Peyer's patch (tissue), 4 donors: ENCODE data around the gene BRF1. TPM values are rescaled to one million over a fixed set of nuclear protein-coding genes. Genes with fewer than 3 reads are reported as not detected.
"Not testable (repeated sequence)": the region's sequence is repeated elsewhere in the genome, so short reads cannot be mapped to it uniquely, and the experiment has no call there.

Experiments
- DNase-seq, 3 donors: peaks; one replicate each; pipeline ENCODE4 v3.0.0-alpha.2; 2017 to 2019
- H3K27ac ChIP-seq, 4 donors: fragments of 200-600 bp; sonication (generic); one replicate each; pipeline ENCODE4 v1.5.1; 2016 to 2019
- H3K27me3 ChIP-seq, 2 donors: fragments of 200-600 bp; sonication (generic); one replicate each; pipeline ENCODE4 v1.5.1; 2019
- H3K36me3 ChIP-seq, 3 donors: fragments of 200-600 bp; sonication (generic); one replicate each; pipeline ENCODE4 v1.5.1; 2016 to 2019
- H3K4me1 ChIP-seq, 4 donors: fragments of 200-600 bp; sonication (generic); one replicate each; pipeline ENCODE4 v1.5.1; 2016 to 2019
- H3K4me3 ChIP-seq, 4 donors: fragments of 200-600 bp; sonication (generic); 1 replicate in 3 of 4; 2 replicates in 1 of 4; pipeline ENCODE4 v1.5.1; 2016 to 2019; ENCODE audit warnings: mild to moderate bottlenecking in 1 of 4
- H3K9me3 ChIP-seq, 4 donors: fragments of 200-600 bp; sonication (generic); one replicate each; pipeline ENCODE4 v1.5.1; 2016 to 2019; ENCODE audit warnings: mild to moderate bottlenecking in 1 of 4
- CTCF ChIP-seq, 6 experiments: fragments of 450-650 bp in 4 of 6; fragments of 200-600 bp in 2 of 6; sonication (generic) in 1 of 6; IDR thresholded peaks; one replicate each; pipeline ENCODE4 v1.5.1; 2017 to 2019; ENCODE audit warnings: antibody characterized with exemption in 6 of 6, mild to moderate bottlenecking in 3 of 6, moderate library complexity in 1 of 6
- POLR2A ChIP-seq, 2 donors: fragments of 450-650 bp; IDR thresholded peaks; one replicate each; pipeline ENCODE4 v1.5.1; 2017; ENCODE audit warnings: antibody characterized with exemption in 2 of 2, mild to moderate bottlenecking in 2 of 2, moderate library complexity in 2 of 2
- total RNA-seq, 4 donors: library from RNA; depleted of rRNA; stranded (reverse); fragments of >200 nt; gene quantifications; one replicate each; pipeline ENCODE4 v1.1.0, GENCODE V29; 2016

Gene BRF1
- total RNA-seq, 4 donors from 2014 or later = 40.8 to 112 (median 90.3) TPM

DNA sequence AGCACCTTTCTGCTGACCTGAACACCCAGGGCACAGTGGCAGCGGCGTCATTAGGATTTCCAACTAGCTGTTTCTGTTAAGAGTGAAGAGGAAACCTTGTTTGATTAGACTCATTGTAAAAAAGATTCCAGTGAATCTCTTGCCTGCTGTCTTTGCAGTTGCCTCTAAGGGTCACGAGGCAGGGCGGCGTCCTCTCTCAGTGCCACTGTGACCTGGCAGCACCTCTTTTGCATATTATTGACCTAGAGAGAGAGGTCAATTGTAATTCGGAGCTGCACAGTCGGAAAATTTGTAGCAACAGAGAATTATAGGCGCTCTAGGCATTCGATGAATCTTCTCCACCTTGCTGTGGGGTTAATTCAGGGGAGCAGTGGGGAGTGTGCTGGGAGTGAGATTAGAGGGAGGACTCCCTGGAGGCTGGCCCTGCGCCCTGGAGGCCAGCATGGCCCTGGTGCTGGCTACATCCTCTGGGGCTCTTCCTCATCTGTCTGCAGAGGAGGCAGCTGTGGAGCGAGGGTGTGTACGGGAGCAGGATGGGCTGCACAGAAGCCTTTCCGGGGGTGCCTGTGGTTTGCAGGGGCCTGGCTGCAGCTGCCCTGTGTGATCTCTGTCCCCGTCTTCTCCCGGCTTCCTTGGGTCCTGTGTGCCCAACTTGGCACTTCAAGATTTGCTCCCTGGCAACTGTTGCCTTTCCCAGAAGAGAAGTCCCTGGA is 28.0 kb upstream of the BRF1 start:
- Histone ChIP-seq H3K27me3 (no peaks in the 10 kb centered on the region), H3K9me3 (no peaks in the 10 kb centered on the region), H3K4me3 (no peak overlapping the region), H3K27ac (no peak overlapping the region), H3K36me3 (no peaks in the 10 kb centered on the region), H3K4me1 (peaks cover 0 to 16% (median 2%) of the 10 kb centered on the region in 4 donors)
- DNase-seq = no peak
- no peak for TF ChIP-seq POLR2A (IDR thresholded peaks at IDR 0.05)
- no peak for TF ChIP-seq CTCF (IDR thresholded peaks at IDR 0.05)

GRCh38 chr14:105328070-105328677 is 27.4 kb upstream of the BRF1 start:
- Histone ChIP-seq H3K4me3 (no peak overlapping the region), H3K9me3 (no peaks in the 10 kb centered on the region), H3K36me3 (no peaks in the 10 kb centered on the region), H3K27ac (no peak overlapping the region), H3K27me3 (no peaks in the 10 kb centered on the region), H3K4me1 (peaks cover 0 to 23% (median 2%) of the 10 kb centered on the region in 4 donors)
- DNase-seq = no peak
- TF ChIP-seq CTCF (IDR thresholded peaks at IDR 0.05) (no peak), POLR2A (IDR thresholded peaks at IDR 0.05) (no peak)

DNA sequence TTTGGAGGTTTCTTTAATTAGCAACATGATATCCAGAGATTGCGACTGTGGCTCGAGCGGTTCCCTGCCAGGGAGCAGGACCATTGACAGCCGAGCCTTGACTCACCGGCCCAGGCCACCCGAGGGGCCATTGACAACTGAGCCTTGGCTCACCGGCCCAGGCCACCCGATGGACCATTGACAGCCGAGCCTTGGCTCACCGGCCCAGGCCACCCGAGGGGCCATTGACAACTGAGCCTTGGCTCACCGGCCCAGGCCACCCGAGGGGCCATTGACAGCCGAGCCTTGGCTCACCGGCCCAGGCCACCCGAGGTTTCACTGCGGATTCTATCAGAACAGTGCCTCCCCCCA is 26.9 kb upstream of the BRF1 start:
- H3K27ac ChIP-seq, H3K36me3 ChIP-seq, H3K9me3 ChIP-seq, H3K27me3 ChIP-seq, DNase-seq, H3K4me3 ChIP-seq: not testable (repeated sequence)
- peaks cover 0 to 27% (median 2%) of the 10 kb centered on the region in 4 donors for H3K4me1 ChIP-seq

DNA sequence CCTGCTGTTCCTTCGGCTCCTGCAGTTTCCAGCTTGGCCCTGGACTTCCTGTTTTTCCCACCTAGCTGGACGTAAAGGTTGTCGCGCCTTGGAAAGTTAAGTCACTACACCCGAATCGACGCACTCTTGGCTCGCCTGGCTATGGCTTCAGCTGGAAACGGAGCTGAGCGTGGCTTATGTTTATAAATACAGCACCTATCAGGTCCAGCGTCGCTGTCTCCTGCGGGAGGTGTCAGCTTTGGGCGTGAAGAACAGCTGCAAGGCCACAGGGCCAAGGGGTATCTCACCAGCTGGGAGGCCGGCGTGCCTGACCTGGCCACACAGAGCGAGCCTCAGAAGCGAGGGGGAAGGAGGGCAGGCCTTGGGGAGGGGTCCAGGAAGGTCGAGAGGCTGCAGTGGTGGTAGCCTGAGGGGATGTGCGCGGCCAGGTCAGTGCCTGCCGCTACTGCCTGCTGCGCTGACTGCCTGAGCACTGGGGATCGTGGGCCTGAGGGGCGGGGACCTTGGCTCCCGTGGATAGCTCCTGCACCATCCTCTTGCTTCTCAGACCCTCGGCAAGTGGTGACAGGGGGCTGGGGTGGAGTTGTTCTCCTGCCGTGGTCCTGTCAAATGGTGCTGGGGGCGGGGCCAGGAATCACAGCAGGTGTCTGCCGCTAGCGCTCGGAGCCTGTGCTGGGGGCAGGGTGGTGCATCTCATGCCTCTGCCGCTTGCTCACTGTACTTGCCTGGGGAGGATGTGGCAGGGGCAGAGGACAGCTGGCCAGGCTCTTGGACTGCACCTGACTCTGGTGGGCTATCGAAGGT is 26.3 kb upstream of the BRF1 start:
- DNase-seq = no peak
- H3K27ac ChIP-seq = no peak overlapping the region
- no peaks in the 10 kb centered on the region for H3K9me3 ChIP-seq
- no peaks in the 10 kb centered on the region for H3K36me3 ChIP-seq
- peaks cover 0 to 27% (median 2%) of the 10 kb centered on the region in 4 donors for H3K4me1 ChIP-seq
- TF ChIP-seq CTCF (IDR thresholded peaks at IDR 0.05) (no peak), POLR2A (IDR thresholded peaks at IDR 0.05) (no peak)
- no peak overlapping the region for H3K4me3 ChIP-seq
- H3K27me3 ChIP-seq = no peaks in the 10 kb centered on the region

GRCh38 chr14:105326568-105326867 is 25.7 kb upstream of the BRF1 start:
- TF ChIP-seq POLR2A (IDR thresholded peaks at IDR 0.05) (no peak), CTCF (IDR thresholded peaks at IDR 0.05) (no peak)
- Histone ChIP-seq H3K27ac (no peak overlapping the region), H3K4me1 (peaks cover 0 to 27% (median 2%) of the 10 kb centered on the region in 4 donors), H3K27me3 (no peaks in the 10 kb centered on the region), H3K4me3 (no peak overlapping the region), H3K9me3 (no peaks in the 10 kb centered on the region), H3K36me3 (no peaks in the 10 kb centered on the region)
- no peak for DNase-seq
